Adrenal gland (tissue), 12 donors: ENCODE results near the gene HINT3. TPM values are rescaled to one million over a fixed set of nuclear protein-coding genes. Genes with fewer than 3 reads are reported as not detected.

ENCODE experiments used
- DNase-seq, 7 donors: peaks; one replicate each; pipeline ENCODE4 v3.0.0-alpha.2; 2019 to 2020
- H3K27ac ChIP-seq, 5 donors: fragments of 200-600 bp; sonication (generic) in 4 of 5; 1 replicate in 3 of 5; 2 replicates in 2 of 5; pipeline versions ENCODE4 v1.5.1 to v1.8.0; 2016 to 2020; ENCODE audit warnings: mild to moderate bottlenecking in 1 of 5
- H3K27me3 ChIP-seq: fragments of 200-600 bp; 2 replicates; pipeline ENCODE4 v1.8.0; 2021
- H3K36me3 ChIP-seq, 2 donors: fragments of 200-600 bp; replicated peaks in 1 of 2; 1 replicate in 1 of 2; 2 replicates in 1 of 2; pipeline versions ENCODE4 v1.5.1 to v1.8.0; 2018 to 2022
- H3K4me1 ChIP-seq, 2 donors: fragments of 200-600 bp; replicated peaks in 1 of 2; 1 replicate in 1 of 2; 2 replicates in 1 of 2; pipeline versions ENCODE4 v1.5.1 to v1.8.0; 2018 to 2021
- H3K4me3 ChIP-seq, 4 donors: fragments of 200-600 bp; sonication (generic) in 3 of 4; one replicate each; pipeline ENCODE4 v1.5.1; 2016 to 2018
- H3K9me3 ChIP-seq, 3 donors: fragments of 200-600 bp; sonication (generic) in 1 of 3; replicated peaks in 1 of 3; 1 replicate in 2 of 3; 2 replicates in 1 of 3; pipeline versions ENCODE4 v1.5.1 to v1.8.0; 2016 to 2021
- POLR2A ChIP-seq, 2 donors: fragments of 450-650 bp; IDR thresholded peaks; one replicate each; pipeline ENCODE4 v1.6.1; 2017; ENCODE audit warnings: antibody characterized with exemption in 2 of 2, mild to moderate bottlenecking in 2 of 2, moderate library complexity in 1 of 2
- WGBS, 4 donors: extraction: QIAGEN DNeasy Blood & Tissue Kit in 2 of 4; methylation state at CpG; one replicate each; pipeline versions ENCODE4 v1.1.5 to v1.1.7; 2013 to 2017; 5-methylcytosine and 5-hydroxymethylcytosine counted together
- intact Hi-C, 2 donors: fragments of 100-400 bp; cut with DNase I; formaldehyde crosslinking; loops; one replicate each; pipeline versions ENCODE4 v1.14.1 to v1.15.0; 2022 to 2023
- polyA plus RNA-seq, 3 donors: library from polyadenylated mRNA; stranded (reverse); fragments of 200-250 nt in 2 of 3; fragments of 350-450 nt in 1 of 3; fragmentation: Illumina TruSeq in 1 of 3; extraction: RNeasy Lipid Tissue Mini Kit (QIAGEN cat#74804) in 1 of 3; gene quantifications; one replicate each; pipeline ENCODE4 v1.2.3, GENCODE V29; 2013 to 2014
- total RNA-seq, 9 donors: library from RNA; depleted of rRNA in 4 of 9; stranded (reverse); fragments of >200 nt in 4 of 9; fragments of 120-200 nt in 1 of 9; fragmentation: NEBNext Ultra II Directional in 1 of 9; extraction: Animal tissue kit (Norgen Biotek cat#: 25700) in 1 of 9; gene quantifications; one replicate each; pipeline versions ENCODE4 v1.1.0 to v1.2.4, GENCODE V29; 2013 to 2023
- TF ChIP-seq, protein P1 (sequence below), 6 experiments: fragments of 450-650 bp in 4 of 6; fragments of 200-600 bp in 2 of 6; sonication (generic) in 1 of 6; IDR thresholded peaks; 1 replicate in 5 of 6; 2 replicates in 1 of 6; pipeline versions ENCODE4 v1.5.1 to v1.8.0; 2016 to 2021; ENCODE audit warnings: antibody characterized with exemption in 6 of 6, mild to moderate bottlenecking in 2 of 6, moderate library complexity in 1 of 6
- donor health status: healthy with polysubstance abuse.
- donor health status: Bipolar disorder and iron deficiency.
- donor health status: DM: yes; HTN: yes; CAD: no.
- donor health status: DM: no; HTN: no; CAD: no.
- donor health status: DM: no; HTN: no; CAD: no.
- donor health status: DM: yes; HTN: yes; CAD: no.

Gene HINT3
- total and polyA plus RNA-seq, 12 donors: 4.7 to 40.6 (median 30.4) TPM

DNA sequence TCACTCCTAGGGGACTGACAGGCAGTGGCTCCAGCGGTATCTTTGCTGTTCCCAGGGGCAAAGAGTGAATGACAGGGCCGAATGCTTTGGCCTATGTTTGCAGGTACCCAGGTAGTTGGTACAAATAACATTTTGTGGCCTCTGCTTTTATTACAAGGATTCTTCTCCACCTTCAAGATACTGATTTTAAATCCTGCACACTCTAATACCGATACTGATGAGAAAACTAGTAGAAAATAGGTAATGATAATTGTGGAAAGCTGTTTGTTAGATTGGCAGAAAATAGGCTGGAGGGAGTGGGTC is 772 bp downstream of the HINT3 start:
- no peak for DNase-seq
- Histone ChIP-seq H3K27me3 (no peaks in the 10 kb centered on the region), H3K36me3 (no peaks in the 10 kb centered on the region), H3K27ac (peak overlapping the region; percentile 88 to 98 (median 96)), H3K4me1 (peaks cover 16 to 27% of the 10 kb centered on the region in 2 donors), H3K4me3 (peak overlapping the region; percentile 79 to 94 (median 84)), H3K9me3 (no peaks in the 10 kb centered on the region)
- WGBS, 4 donors: 0 to 8% (median 2%) methylated on average over 3 of the region's 3 CpGs
- intact Hi-C loops: loop anchor here (10.0 kb wide), 2 partner anchors 173 to 643 kb away; no protein-coding TSS in a partner anchor
- TF ChIP-seq, protein P1, sequence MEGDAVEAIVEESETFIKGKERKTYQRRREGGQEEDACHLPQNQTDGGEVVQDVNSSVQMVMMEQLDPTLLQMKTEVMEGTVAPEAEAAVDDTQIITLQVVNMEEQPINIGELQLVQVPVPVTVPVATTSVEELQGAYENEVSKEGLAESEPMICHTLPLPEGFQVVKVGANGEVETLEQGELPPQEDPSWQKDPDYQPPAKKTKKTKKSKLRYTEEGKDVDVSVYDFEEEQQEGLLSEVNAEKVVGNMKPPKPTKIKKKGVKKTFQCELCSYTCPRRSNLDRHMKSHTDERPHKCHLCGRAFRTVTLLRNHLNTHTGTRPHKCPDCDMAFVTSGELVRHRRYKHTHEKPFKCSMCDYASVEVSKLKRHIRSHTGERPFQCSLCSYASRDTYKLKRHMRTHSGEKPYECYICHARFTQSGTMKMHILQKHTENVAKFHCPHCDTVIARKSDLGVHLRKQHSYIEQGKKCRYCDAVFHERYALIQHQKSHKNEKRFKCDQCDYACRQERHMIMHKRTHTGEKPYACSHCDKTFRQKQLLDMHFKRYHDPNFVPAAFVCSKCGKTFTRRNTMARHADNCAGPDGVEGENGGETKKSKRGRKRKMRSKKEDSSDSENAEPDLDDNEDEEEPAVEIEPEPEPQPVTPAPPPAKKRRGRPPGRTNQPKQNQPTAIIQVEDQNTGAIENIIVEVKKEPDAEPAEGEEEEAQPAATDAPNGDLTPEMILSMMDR (IDR thresholded peaks at IDR 0.05): no peak
- no peak for TF ChIP-seq POLR2A (IDR thresholded peaks at IDR 0.05)

DNA sequence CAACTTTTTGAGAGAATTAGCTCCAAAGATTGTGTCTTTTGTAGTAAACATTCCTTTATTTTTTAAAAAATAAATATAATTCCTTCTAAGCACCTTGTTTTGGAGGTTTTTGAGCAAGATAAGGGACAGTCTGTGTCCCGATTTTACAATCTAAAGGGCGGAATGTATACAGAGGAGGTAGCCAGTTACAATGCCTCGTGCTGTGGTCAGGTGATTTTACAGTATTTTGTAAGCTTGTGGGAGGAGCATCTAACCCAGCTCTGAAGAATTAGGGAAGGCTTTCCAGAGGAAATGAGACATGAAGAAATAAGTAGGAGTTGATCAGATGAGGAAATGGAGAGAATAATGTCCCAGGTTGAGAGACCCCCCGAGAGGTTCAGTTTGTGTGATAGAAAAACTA is 1.3 kb downstream of the HINT3 start:
- Histone ChIP-seq H3K36me3 (no peaks in the 10 kb centered on the region), H3K9me3 (no peaks in the 10 kb centered on the region), H3K4me1 (peaks cover 16 to 27% of the 10 kb centered on the region in 2 donors), H3K4me3 (peak overlapping the region in 1 of 4 donors; percentile 83), H3K27me3 (no peaks in the 10 kb centered on the region), H3K27ac (peak overlapping the region in 4 of 5 donors; percentile 88 to 98 (median 96))
- peak in 3 of 7 donors; percentile 33 to 49 (median 40) for DNase-seq
- intact Hi-C loops: loop anchor here (10.0 kb wide), 2 partner anchors 173 to 643 kb away; no protein-coding TSS in a partner anchor
- WGBS, 4 donors: 31 to 45% (median 34%) methylated on average over 4 of the region's 4 CpGs
- TF ChIP-seq, protein P1 (IDR thresholded peaks at IDR 0.05): no peak
- peak in 1 of 2 donors; percentile 25 for TF ChIP-seq POLR2A (IDR thresholded peaks at IDR 0.05)

DNA sequence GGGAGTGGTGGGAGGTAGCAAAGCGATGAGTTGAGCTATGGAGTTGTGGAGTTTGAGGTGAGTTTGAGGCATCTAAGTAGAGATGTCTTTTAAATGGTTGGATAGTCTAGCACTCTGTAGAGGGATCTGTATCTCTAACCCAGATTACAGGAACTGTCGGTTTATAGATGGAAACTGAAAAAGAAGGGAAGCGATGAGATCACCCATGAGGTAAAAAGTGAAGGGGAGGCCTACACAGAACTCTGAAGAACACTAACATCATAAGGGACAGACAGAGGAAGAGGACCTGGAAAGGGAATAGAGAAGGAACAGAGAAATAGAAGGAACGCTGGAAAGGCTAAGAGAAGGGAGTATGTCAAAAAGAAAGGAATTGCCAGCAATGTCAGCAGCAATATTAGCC is 2.5 kb downstream of the HINT3 start:
- no peak overlapping the region for H3K27ac ChIP-seq
- no peak for TF ChIP-seq POLR2A (IDR thresholded peaks at IDR 0.05)
- TF ChIP-seq, protein P1 (IDR thresholded peaks at IDR 0.05): no peak
- no peak for DNase-seq
- intact Hi-C loops: loop anchor here (10.0 kb wide), 2 partner anchors 174 to 644 kb away; no protein-coding TSS in a partner anchor
- H3K9me3 ChIP-seq: no peaks in the 10 kb centered on the region
- peaks cover 16 to 27% of the 10 kb centered on the region in 2 donors for H3K4me1 ChIP-seq
- no peaks in the 10 kb centered on the region for H3K36me3 ChIP-seq
- no peak overlapping the region for H3K4me3 ChIP-seq
- H3K27me3 ChIP-seq: no peaks in the 10 kb centered on the region
- 77 to 97% (median 89%) methylated on average over 4 of the region's 4 CpGs for WGBS, 4 donors

DNA sequence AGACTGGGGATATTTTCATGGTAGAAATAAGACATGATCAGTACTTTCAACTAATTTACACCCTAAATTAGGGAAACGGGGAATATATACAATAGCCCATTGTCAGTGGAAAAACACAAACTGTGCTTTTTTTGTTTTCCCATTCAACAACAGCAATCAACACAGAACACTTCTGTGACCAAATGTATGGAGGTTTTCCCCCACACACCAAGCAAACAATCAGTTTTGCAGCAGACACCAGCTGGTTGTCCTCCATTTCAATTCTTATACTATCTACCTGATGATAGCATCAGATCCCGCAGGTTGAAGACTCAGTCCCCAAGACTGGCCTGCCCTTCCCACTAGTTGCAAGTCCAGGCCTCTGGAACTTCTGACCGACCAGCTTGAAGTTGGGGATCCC is 4.5 kb downstream of the HINT3 start:
- H3K4me1 ChIP-seq: peaks cover 16 to 33% of the 10 kb centered on the region in 2 donors
- no peak overlapping the region for H3K27ac ChIP-seq
- TF ChIP-seq, protein P1 (IDR thresholded peaks at IDR 0.05): no peak
- TF ChIP-seq POLR2A (IDR thresholded peaks at IDR 0.05): no peak
- 89 to 95% (median 94%) methylated on average over 3 of the region's 3 CpGs for WGBS, 4 donors
- H3K36me3 ChIP-seq: no peaks in the 10 kb centered on the region
- intact Hi-C loops: loop anchor here in 1 of 2 donors (5.0 kb wide), 1 partner anchor 54 kb away; no protein-coding TSS in a partner anchor
- DNase-seq: no peak
- no peaks in the 10 kb centered on the region for H3K27me3 ChIP-seq
- H3K9me3 ChIP-seq: no peaks in the 10 kb centered on the region
- no peak overlapping the region for H3K4me3 ChIP-seq
